ENCODE measurements around the gene PLEKHG7.
"Not testable (repeated sequence)": the region's sequence is repeated elsewhere in the genome, so short reads cannot be mapped to it uniquely, and the experiment has no call there.

The PLEKHG7 gene, protein sequence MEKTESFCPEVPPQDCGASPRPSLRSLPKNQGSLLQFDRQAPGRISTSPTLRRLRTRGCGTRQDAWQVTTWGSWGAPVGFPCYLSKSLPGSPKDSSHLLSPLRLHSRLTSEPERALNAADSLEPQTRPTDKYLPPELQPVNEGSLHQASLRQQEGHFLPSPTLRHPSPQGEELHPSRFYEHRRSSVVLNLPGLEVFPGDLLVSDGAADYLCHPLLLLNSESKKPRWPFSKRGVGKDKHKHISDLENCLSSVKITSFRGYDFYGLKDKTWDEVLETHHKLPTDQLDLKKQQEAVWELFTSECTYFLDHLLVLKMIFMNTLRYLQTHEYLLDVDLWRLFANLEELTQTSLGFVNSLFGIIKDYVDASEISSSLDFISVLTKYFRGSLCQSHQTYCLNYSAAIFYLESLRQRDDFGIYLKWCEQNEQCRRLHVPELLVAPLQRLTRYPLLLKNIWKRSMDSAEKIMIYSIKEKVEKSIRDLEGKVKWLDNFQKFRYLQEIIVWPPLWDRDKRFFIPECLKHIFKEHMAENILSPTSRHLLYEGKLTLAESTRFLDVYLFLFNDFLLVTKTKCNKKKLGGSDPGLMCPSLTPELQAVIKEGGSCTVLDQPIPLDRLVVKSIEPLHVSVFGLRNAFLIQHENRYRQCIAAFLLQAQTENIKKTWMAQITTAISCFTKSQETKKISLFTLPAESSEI

DNA sequence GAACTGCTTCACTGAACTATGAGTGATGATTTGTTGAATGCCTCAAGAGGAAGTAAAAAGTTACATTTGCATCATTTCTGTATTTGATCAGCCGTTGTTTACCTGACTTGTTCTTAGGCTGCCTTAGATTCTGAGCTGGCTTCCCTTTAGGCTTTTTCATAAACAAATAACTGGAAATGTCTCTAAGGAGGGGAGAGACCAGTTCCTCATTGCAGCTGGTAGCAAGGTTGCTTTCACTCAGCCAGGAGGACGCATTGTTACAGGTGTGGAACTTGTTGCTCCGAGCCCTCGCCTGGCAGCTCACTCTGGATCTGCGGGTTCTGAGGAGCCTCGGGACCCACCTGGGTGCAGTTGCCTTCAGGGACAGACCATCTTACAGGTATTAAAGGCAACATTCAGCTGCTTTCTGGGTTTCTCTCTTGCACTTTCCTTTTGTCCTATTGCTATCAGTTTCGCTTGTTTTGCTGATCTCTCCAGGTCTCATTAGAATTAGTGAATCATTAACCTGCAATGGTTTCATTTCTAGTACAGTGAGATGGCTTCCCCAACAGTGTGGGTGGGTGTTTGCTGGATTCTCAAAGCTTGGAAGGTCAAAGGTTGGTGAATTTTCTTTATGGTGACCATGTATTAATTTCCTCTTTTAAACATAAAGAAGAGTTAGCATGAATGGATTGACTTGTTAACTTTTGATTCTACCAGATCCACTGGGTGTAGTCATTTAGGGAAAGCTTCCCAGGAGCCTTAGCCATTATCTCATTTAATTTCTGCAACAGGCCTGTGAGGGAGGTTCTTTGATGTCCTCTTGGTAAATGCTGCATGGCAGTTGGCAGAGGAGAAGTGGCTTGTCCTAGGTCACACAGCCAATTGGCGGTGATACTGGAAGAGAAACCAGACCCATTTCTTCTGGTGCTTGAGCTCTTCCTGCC is at the start of gene PLEKHG7:
Gene PLEKHG7, plus strand, starts transcription at position 236 of the 926 bp plus-strand sequence. CDS start 3,643 bp downstream, outside the sequence.
- no peak for DNase-seq (ENCODE audit: low read depth)

DNA sequence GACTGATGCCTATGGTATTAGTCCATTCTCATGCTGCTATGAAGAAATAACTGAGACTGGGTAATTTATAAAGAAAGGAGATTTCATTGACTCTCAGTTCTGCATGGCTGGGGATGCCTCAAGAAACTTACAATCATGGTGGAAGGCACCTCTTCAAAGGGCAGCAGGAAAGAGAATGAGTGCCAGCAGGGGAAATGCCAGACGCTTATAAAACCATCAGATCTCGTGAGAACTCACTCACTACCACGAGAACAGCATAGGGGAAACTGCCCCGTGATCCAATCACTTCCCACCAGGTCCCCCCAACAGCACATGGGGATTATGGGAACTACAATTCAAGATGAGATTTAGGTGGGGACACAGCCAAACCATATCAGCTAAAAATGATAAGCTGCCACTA is 48.5 kb upstream of the PLEKHG7 start:
- not testable (repeated sequence) for DNase-seq (ENCODE audit: low read depth)

DNA sequence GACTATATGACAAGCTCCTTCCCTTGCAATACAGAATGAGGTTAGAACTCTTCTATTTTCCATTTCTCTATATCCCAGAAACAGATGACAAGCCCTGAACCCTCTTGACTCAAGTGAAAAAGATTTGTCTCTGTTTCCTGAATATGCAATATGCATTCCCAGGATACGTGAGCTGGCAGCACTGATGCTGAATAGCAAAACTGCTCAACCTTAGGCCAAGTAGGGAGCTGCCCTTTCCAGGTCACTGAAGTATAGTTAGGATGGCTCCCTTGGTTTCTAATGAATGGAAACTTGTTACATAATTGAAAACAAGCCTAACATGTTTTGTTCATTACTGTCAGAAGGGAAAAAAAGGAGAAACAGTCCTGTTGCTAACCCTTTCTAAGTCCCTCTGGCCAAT is 47.9 kb upstream of the PLEKHG7 start:
- no peak for DNase-seq (ENCODE audit: low read depth)

DNA sequence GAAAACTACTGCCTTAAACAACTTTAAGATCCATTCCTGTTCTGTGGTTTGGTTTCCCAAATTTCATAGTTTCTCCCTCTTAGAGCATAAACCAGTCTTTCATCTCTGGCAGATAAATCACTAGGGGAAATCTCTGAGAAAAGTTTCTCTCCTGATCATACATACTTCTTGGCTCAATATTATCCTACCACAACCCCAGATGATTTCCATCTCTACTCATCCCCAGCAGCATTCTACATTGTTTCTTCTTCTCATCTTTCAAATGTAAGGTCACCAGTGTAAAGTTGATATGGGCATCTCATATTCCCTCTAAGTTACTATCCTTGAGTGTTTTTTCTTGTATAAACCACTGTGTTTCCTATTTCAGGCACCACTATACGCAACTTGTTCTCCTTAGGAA is 45.9 kb upstream of the PLEKHG7 start:
- no peak for DNase-seq (ENCODE audit: low read depth)

DNA sequence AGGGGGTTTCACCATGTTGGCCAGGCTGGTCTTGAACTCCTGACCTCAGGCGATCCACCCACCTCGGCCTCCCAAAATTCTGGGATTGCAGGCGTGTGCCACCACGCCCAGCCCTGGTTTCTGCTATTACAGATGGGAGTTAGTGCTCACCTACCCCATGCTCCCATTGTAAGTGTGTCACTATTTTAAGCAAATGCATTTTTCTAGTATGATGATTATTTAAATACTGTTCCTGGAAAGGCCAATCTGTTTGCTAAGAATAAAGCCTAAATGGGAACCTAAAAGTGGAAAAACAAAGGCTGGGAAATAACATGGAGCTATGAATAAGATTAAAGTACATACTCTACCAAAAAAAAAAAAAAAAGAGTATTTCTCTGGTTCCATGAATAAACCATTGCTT is 45.0 kb upstream of the PLEKHG7 start:
- DNase-seq (ENCODE audit: low read depth) = no peak

DNA sequence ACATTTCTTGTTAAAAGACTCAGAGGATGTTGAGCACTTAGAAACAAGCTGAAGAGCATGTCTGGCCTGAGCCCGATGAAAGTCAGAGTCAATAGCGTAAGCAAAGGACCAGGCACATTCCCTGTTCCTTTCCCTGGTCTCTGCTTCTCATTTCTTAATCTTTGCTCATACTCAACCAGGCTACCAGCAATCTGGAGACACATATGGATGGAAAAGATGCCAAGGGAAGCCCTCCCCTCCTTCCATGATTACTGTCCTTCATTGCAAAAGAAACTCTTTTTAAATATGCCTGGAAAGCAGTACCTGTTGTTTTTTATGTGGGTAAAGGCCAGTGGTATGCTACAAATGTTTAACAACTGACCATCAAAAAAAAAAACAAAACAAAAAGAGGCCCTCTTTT is 44.2 kb upstream of the PLEKHG7 start:
- DNase-seq (ENCODE audit: low read depth) = no peak

DNA sequence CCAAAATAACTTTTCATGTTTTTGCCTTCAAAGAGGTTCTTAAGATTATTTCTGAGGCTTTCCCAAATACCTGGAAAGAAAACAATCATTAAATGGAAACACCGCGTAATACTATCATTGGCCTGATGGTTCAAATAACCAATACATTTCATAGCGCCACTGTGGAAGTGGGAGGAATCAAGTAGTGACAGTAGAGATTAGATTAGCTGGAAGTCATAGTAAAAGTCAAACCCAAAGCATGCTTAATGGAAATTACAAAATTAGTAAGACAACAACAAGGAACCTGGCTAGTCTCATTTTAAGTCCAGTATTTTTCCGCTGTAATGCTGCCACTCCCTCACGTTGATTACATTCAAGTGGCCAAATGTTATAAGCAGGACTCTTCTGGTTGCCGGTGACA is 41.5 kb upstream of the PLEKHG7 start:
- DNase-seq (ENCODE audit: low read depth) = no peak

DNA sequence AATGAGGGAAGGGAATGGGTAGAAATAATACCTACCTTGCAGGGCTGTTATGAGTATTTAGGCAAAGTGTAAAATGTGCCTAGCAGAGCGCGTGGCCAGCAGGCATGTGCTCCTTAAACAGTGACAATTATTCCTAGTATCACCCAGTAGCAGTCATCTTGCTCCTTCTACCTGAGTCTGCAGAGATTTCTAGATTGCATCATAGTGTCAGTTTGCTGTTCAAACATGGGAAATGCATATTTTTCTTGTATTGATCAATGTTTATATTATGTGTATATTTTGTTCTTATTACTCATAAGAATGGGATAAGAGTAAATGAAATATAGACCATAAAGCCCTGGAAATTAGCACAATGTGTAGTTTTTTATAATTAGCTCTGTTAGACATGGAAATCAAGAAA is 37.3 kb upstream of the PLEKHG7 start:
- no peak for DNase-seq (ENCODE audit: low read depth)

DNA sequence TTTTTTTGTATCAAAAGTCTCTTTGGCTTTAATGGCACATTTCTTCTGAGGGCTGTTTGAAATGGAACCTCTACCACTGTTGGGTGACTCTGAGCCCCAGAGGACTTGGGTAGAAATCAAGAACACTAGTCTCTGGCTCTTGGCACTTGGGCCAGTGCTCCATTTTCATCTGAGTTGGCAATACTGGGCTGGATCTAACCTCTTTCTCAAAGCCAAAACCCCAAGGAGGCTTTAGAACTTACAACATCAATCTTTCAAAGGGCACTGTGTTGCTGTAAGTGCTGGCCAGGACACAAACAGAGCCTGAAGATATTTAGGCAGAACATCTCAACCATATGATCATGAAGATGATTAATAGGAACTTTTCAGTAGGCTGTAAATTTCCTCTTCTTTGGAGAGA is 34.0 kb upstream of the PLEKHG7 start:
- DNase-seq (ENCODE audit: low read depth) = no peak

DNA sequence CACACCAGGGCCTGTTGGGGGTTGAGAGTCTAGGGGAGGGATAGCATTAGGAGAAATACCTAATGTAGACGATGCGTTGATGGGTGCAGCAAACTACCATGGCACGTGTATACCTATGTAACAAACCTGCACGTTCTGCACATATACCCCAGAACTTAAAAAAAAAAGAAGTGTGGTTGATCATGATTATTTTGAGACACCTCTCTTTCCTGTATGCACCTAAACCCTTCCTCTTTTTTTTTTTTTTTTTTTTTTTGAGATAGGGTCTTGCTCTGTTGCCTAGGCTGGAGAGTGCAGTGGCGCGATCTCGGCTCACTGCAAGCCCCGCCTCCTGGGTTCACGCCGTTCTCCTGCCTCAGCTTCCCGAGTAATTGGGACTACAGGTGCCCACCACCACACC is 31.3 kb upstream of the PLEKHG7 start:
- DNase-seq (ENCODE audit: low read depth) = not testable (repeated sequence)

DNA sequence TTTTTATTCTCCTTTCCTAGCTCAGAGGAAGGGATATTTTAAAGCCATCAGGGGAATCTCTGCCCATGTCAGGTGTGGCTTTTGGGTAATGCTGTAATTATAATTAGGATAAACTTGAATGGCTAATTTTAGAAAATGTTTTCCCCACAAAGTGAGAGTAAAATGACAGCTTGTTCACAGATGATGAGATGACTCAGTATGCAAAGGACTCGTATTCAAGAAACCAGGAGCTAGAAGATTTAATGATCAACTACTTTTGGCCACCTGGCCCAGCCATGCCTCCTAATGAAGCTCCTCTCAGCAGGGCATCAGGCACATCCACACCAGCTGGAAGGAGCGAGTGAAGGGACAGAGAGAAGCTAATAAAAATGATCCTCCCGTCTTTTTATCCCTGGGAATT is 29.0 kb upstream of the PLEKHG7 start:
- no peak for DNase-seq (ENCODE audit: low read depth)

DNA sequence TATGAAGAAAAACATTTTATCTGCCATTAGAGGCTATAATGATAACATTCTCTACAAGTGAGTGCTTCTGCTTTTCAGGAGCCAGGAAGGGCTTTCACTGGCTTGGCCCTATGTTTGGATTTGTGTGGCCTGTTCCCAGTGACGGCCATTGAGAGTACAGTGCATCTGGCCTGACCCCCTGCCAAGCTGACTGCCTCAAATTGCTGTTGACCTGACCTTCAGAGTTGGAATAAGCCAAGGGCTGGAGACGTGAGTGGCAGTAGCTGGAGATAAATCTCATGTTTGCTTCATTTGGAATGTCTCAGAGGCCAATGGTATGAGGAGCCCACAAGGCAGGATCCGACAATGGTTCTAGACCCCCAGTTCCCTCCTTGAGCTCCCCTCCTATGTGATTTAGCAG is 28.3 kb upstream of the PLEKHG7 start:
- no peak for DNase-seq (ENCODE audit: low read depth)

DNA sequence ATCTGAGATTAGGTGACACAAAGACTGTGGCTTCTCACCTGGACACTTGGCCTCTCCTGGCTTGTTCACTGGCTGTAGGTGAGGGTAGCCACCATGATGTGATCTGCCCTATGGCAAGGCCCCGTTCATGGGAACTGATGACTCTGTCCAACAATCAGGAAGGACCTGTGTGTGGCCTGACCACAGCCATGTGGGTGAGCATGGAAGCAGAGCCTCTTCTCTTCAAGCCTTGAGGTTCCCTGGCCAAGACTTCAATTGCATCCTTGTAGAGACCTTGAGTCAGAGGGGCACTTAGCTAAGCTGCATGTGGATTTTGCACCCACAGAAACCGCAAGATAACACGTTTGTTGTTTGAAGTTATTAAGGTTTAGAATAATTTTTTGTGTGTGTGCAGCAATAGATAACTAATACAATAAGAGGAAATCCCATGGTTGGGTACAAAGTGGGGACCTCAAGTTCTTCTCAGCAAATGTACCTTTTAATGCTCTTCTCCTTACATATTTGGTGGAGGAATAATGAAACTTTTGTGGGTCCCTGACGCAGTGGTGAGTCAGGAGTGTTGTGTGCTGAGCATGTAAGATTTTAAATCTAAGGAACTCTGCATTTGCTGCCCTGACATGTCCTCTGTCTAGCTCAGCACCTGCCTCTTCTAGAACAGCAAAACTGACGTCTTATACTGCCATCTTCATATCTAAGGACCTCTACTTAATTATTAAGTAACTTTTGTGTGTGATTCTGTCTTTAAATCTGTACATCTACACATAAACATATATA is 27.5 kb upstream of the PLEKHG7 start:
- no peak for DNase-seq (ENCODE audit: low read depth)

DNA sequence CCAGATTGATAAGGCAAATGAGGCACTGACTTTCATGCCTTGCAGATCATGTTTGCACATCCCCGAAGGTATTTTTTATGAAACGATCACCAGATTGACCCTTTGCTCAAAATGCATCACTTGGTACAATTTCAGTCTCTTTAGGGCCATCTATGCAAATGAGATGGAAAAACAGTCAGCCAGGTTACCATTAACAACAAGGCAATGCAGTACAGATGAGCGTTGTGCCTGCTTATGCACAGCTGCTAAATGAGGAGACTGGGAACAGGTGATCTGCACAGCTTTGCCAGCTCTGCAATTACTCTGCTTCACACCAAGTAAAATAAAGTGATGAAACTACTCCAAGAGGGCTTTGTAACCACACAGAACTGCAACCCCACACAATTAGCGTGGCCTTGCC is 26.1 kb upstream of the PLEKHG7 start:
- DNase-seq (ENCODE audit: low read depth) = no peak

DNA sequence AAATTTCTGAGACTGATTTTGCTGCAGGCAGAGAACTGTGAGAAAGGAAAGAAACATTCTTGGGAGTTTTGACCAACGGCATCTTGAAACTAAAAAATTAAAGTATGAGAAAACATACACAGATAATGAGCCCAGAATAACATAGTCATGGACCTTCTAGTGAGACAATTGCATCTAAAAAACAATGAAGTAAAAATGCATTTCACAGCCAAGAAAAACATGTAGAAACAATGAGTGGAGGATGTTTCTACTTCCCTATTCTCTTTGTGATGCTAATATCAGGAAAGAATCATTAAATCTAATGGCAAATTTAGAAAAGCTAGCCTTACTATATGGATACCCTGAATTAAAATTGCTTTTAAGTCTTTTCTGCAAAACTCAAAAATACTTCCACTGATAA is 12.2 kb upstream of the PLEKHG7 start:
- DNase-seq (ENCODE audit: low read depth) = no peak

DNA sequence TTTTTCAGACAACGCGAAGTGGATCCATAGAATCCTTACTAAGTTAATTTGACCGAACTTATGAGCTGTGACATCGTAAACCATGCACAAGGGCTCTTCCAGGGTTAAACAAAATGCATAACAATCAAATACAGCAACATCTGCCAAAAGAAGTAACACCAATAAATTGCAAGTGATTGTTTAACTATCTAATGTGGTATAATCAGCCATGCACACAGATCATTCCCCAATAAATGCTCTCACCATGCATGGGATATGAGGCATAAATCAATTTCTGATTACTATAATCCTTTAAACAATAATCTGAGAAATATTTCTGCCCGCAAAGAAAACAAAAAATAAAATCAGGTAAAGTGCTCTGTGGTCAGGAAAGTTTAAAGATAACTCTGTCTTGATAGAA is 7.7 kb upstream of the PLEKHG7 start:
- DNase-seq (ENCODE audit: low read depth) = no peak

DNA sequence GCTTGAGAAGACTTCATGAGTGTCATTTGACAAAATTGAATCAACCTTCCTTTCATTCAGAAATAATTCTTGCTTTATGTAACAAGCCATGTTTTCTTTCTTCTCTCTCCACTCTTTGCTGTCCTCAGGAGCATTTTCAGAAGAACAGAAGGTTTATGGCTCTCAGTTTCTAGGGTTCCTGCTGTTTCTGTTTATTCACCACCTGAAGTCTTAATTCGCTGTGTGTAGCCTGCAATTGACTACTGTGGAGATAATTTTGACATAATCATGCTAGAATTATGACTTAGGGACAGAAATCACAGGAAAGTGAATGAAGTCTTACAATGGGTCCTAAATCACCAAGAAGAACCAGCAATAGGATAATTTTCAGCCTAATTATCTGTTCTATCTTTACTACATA is 7.2 kb upstream of the PLEKHG7 start:
- no peak for DNase-seq (ENCODE audit: low read depth)

DNA sequence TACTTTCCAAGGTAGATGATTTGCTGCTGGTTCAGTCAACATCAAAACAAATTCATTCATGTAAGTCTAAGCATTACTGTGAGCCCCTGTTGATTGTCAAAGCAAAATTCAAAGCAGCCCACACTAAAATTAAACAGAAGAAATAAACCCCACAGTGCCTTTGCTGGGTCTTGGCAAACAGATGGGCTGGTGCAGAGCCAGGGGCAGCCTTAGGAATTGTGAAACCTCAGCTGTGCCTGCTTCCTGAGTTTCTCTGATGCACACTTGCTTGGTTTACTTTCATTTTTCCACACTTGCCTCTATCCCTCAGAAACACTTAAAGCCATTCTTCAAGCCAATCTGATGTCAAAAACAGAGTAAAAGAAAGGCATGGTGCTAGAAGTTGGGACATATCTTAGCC is 6.6 kb upstream of the PLEKHG7 start:
- no peak for DNase-seq (ENCODE audit: low read depth)

DNA sequence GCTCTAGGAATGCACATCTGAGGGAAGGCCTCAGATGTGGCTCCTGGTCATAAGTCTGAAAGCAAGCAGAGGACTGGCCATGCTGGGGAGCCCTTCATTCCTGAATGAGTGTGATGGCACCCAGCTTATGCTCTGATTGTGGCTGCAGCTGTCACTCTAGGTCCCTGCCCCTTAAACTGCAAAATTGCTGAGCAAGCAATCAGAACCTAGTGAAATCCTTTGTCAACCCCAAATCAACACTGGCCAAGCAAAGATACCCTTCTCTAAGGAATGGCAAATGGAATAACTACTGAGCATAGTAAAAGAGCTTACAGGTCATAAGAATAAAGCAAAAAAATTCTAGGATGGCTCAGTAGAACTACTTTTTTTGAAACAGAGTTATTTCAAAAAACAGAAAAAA is 4.3 kb upstream of the PLEKHG7 start:
- DNase-seq (ENCODE audit: low read depth) = no peak

DNA sequence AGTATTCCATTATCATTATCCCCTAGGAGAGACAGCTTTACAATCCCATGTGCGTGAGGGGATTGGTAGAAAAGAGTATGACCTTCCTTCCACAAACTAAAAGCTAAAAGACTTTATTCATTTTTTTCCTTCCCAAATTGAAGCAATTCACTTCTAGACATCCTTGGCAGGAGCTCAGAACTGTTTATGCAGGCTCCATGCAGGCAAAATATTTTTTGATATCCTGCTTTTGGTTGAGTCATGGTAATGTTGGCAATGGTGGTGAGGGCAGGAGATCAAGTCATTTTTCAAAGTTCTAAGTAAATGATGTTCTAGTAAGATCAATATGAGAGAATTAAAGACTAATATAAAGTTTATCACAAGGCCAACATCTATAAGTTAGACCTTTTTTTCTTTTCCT is 1.3 kb upstream of the PLEKHG7 start:
- no peak for DNase-seq (ENCODE audit: low read depth)

DNA sequence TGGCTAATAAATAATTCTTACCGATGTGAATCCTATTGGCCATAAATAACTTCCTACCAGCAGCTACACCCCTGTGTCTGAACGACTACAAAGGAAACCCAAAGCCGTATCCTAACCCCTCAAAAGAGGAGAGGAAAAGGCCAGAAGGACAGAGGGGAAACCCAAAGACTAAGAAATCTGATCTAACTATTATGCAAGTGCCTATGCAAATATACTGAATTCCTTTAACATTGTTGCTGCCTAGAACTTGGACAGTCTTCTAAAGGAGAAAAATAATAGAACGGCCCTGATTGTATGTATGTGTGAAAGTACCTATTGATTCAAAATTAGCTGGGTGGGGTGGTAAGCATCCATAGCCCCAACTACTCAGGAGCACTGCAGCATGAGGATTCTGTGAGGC is 997 bp downstream of the PLEKHG7 start:
- no peak for DNase-seq (ENCODE audit: low read depth)

DNA sequence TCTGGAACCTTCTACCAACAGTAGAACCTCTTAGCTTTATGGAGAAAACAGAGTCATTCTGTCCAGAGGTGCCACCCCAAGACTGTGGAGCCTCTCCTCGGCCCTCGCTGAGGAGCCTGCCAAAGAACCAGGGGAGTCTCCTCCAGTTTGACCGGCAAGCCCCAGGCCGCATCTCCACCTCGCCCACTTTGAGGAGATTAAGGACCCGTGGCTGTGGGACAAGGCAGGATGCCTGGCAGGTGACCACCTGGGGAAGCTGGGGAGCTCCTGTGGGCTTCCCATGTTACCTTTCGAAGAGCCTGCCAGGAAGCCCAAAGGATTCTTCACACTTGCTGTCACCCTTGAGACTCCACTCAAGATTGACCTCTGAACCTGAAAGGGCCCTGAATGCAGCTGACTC is 3.8 kb downstream of the PLEKHG7 start:
- DNase-seq (ENCODE audit: low read depth) = no peak
